SHP77 treated with DMSO at 0.1 percent for 48 hours (cell line): ENCODE measurements around the gene ETS1.

Experiments used
- DNase-seq: peaks from one replicate; lab custom pipeline; 2025; lab: John Stamatoyannopoulos, UW

ETS1 gene

GRCh38 chr11:128593281-128593680, 5.9 kb upstream of the ETS1 start:
- no peak for DNase-seq

GRCh38 chr11:128592454-128592853, 5.1 kb upstream of the ETS1 start:
- no peak for DNase-seq

GRCh38 chr11:128590587-128590986, 3.2 kb upstream of the ETS1 start:
- no peak for DNase-seq

- no peak for DNase-seq
These were observed 2.6 kb upstream of the ETS1 start for GRCh38 chr11:128589998-128590397.

GRCh38 chr11:128588093-128588492, 735 bp upstream of the ETS1 start:
- no peak for DNase-seq

GRCh38 chr11:128586689-128587088, 669 bp downstream of the ETS1 start:
- no peak for DNase-seq

GRCh38 chr11:128585498-128586238, 1.7 kb downstream of the ETS1 start:
- no peak for DNase-seq

GRCh38 chr11:128584253-128584652, 3.1 kb downstream of the ETS1 start:
- DNase-seq, result no peak

- DNase-seq, result no peak
These were observed 4.6 kb downstream of the ETS1 start for GRCh38 chr11:128582496-128583366.

- no peak for DNase-seq
These were observed 5.6 kb downstream of the ETS1 start for GRCh38 chr11:128581561-128582272.

- DNase-seq, result no peak
These were observed 6.7 kb downstream of the ETS1 start for GRCh38 chr11:128580612-128581011.

- no peak for DNase-seq
These were observed 7.4 kb downstream of the ETS1 start for GRCh38 chr11:128579798-128580504.

GRCh38 chr11:128576555-128576954, 10.8 kb downstream of the ETS1 start:
- DNase-seq, result no peak

GRCh38 chr11:128575961-128576350, 11.4 kb downstream of the ETS1 start:
- DNase-seq, result no peak

- DNase-seq, result no peak
These were observed 12.0 kb downstream of the ETS1 start for GRCh38 chr11:128575174-128575960.

GRCh38 chr11:128574576-128575011, 12.8 kb downstream of the ETS1 start:
- DNase-seq, result no peak

- no peak for DNase-seq
These were observed 13.7 kb downstream of the ETS1 start for GRCh38 chr11:128573638-128574037.

- no peak for DNase-seq
These were observed 14.4 kb downstream of the ETS1 start for GRCh38 chr11:128572965-128573364.

- DNase-seq, result no peak
These were observed 16.7 kb downstream of the ETS1 start for GRCh38 chr11:128570632-128571031.

- no peak for DNase-seq
These were observed 18.1 kb downstream of the ETS1 start for GRCh38 chr11:128569291-128569690.

- no peak for DNase-seq
These were observed 19.1 kb downstream of the ETS1 start for GRCh38 chr11:128568166-128568778.
